Measurements from ENCODE around the gene TTC7B.

- TF ChIP-seq MAX (IDR thresholded peaks at IDR 0.05) (no peak), TCF12 (IDR thresholded peaks at IDR 0.05; ENCODE audit: low read depth, low read length) (no peak), SRF (IDR thresholded peaks at IDR 0.05; ENCODE audit: low read depth, low read length) (no peak), EZH2 (IDR thresholded peaks at IDR 0.05; ENCODE audit: low read depth, low read length, severe bottlenecking) (no peak), CTCF (IDR thresholded peaks at IDR 0.05; ENCODE audit: control extremely low read depth in 1 of 3, insufficient read depth in 1 of 3, low read depth in 1 of 3, low read length in 3 of 3) (no peak), BRCA1 (IDR thresholded peaks at IDR 0.05; ENCODE audit: low read depth, low read length) (no peak), JUND (IDR thresholded peaks at IDR 0.05; ENCODE audit: low read length) (no peak), CEBPB (IDR thresholded peaks at IDR 0.05; ENCODE audit: low read depth, low read length) (no peak)
Observed at GRCh38 chr14:90654831-90655276, 161.4 kb downstream of the TTC7B start.
